ENCODE measurements around the gene NDUFA13.

NDUFA13 gene

GRCh38 chr19:19534556-19535265, 18.7 kb downstream of the NDUFA13 start:
- no peak for DNase-seq

- DNase-seq, result no peak
Observed at GRCh38 chr19:19535311-19536191, 19.5 kb downstream of the NDUFA13 start.

- DNase-seq, result no peak
Observed at GRCh38 chr19:19537075-19538048, 21.3 kb downstream of the NDUFA13 start.

- DNase-seq, result no peak
Observed at GRCh38 chr19:19538061-19538784, 22.2 kb downstream of the NDUFA13 start, which contains the start of gene CILP2. TSS of gene CILP2 (plus strand) at chr19:19538265. CDS start at chr19:19538350, 85 bp downstream.

DNA sequence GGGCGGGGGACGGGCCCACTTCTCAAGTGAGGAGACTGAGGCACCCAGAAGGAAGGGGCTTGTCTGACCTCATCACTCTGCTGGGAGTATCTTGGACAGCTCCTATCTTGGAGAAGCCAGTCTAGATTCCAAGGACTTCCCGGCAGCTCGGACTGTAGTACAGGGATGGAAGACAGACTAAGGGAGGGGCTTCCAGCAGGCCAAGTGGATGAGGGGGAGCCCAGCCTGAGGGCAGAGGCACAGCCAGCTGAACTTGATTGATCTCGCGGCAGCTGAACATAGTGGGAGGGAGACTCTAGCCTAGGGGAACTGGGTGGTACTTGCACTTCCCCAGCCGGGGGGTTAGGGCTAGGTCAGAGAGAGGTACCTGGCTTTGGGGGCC, 22.8 kb downstream of the NDUFA13 start:
- no peak for DNase-seq

DNA sequence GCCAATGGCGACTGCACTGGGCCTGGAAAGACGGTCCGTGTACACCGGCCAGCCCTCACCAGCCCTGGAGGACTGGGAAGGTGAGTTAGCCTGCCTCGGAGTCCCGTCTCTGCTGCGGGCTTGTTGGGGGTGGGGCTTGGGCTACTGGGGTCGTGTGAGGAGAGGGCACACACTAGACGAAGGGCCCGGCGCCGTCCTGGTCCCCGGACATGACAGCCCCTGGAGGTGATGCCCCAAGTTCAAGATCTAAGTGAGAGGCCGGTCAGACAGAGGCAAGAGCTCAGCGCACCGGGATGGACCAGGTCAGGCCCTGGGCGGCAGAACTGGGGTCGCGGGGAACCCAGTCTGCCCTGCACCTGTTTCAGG, 23.7 kb downstream of the NDUFA13 start:
- no peak for DNase-seq

GRCh38 chr19:19540064-19540714, 24.2 kb downstream of the NDUFA13 start:
- no peak for DNase-seq

GRCh38 chr19:19540715-19541515, 24.9 kb downstream of the NDUFA13 start:
- DNase-seq, result peak; percentile 35

DNA sequence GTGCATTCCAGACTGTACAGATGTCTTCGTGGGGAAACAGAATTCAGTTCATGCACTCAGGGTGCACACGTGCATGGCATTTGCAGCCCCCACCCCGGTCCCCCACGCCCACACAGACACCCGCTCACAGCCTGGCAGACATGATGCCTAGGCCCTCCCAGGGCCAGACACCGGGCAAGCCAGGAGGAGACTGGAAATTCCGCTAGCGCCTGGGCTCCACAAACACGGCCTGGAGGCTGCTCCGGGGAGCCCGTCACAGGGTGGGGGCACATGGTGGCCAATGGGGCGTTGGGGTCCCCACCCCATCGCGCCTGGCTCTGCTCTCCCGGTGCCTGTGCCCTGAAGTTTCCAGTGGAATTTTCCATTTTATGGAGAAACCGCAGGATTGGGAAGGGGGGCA, 25.6 kb downstream of the NDUFA13 start:
- DNase-seq, result no peak

- DNase-seq, result no peak
Observed at GRCh38 chr19:19542507-19542906, 26.5 kb downstream of the NDUFA13 start.

DNA sequence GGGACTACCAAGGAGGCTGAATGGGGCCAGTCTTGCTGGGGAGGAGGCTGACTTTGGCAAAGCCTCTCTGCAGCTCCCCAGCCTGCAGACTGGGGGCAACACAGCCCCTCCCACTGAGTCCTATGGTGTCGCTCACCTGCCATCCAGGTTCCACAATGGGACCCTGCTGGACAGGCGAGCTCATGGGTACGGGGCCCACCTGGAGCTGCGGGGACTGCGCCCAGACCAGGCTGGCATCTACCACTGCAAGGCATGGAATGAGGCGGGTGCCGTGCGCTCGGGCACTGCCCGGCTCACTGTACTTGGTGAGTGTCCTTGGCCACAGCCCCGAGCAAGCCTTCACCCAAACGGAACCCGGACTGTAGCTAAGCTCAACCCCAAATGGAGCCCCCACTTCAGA, 27.1 kb downstream of the NDUFA13 start:
- DNase-seq, result no peak

DNA sequence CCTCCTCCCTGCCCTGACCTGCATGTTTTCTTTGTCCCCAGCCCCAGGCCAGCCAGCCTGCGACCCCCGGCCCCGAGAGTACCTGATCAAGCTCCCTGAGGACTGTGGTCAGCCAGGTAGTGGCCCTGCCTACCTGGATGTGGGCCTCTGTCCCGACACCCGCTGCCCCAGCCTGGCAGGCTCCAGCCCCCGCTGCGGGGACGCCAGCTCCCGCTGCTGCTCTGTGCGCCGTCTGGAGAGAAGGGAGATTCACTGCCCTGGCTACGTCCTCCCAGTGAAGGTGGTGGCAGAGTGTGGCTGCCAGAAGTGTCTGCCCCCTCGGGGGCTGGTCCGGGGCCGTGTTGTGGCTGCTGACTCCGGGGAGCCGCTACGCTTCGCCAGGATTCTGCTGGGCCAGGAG, 27.6 kb downstream of the NDUFA13 start:
- no peak for DNase-seq

DNA sequence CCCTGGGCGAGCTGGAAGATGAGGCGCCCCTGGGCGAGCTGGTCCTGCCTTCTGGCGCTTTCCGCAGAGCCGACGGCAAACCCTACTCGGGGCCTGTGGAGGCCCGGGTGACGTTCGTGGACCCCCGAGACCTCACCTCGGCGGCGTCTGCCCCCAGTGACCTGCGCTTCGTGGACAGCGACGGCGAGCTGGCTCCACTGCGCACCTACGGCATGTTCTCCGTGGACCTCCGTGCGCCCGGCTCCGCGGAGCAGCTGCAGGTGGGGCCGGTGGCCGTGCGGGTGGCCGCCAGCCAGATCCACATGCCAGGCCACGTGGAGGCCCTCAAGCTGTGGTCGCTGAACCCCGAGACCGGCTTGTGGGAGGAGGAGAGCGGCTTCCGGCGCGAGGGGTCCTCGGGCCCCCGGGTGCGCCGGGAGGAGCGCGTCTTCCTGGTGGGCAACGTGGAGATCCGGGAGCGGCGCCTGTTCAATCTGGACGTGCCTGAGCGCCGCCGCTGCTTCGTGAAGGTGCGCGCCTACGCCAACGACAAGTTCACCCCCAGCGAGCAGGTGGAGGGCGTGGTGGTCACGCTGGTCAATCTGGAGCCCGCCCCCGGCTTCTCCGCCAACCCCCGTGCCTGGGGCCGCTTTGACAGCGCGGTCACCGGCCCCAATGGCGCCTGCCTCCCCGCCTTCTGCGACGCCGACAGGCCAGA, 28.4 kb downstream of the NDUFA13 start:
- DNase-seq, result no peak

DNA sequence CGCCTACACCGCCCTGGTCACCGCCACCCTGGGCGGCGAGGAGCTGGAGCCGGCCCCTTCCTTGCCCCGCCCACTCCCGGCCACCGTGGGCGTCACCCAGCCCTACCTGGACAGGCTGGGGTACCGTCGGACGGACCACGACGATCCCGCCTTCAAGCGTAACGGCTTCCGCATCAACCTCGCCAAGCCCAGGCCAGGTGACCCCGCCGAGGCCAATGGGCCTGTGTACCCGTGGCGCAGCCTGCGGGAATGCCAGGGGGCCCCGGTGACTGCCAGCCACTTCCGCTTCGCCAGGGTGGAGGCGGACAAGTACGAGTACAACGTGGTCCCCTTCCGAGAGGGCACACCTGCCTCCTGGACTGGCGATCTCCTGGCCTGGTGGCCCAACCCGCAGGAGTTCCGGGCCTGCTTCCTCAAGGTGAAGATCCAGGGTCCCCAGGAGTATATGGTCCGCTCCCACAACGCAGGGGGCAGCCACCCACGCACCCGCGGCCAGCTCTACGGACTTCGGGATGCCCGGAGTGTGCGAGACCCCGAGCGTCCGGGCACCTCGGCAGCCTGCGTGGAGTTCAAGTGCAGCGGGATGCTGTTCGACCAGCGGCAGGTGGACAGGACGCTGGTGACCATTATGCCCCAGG, 29.0 kb downstream of the NDUFA13 start:
- no peak for DNase-seq

- DNase-seq, result no peak
Observed at GRCh38 chr19:19545707-19546106, 29.7 kb downstream of the NDUFA13 start.

DNA sequence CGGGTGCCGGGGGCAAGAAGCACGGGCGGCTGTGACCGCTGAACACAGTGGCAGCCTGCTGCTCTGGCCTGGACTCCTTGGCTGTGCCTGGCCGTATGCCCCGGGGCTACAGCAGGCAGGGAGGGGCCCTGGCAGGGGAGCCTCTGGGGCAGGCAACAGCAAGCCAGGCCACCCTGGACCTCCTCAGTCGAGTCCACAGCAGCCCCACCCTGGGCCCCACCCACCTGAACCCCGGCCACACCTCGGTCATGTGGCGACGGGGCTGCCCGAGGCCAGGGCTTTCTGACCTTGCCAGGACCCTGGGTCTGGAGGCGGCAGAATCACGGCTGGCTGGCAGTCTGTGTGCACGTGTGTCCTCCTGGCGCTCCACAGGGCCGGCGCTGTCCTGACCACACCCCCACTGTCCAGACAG, 30.7 kb downstream of the NDUFA13 start:
- DNase-seq, result no peak

- DNase-seq, result no peak
Observed at GRCh38 chr19:19547674-19548336, 31.8 kb downstream of the NDUFA13 start.

- no peak for DNase-seq
Observed at GRCh38 chr19:19548915-19549759, 33.1 kb downstream of the NDUFA13 start.
